GM19467 (cell line): ENCODE results near the gene ST8SIA5.

Source experiments
- ATAC-seq: cut with Tn5 transposase; IDR thresholded peaks from one replicate; pipeline ENCODE4 v1.9.1; 2021; ENCODE audit warnings: mild to moderate bottlenecking, moderate library complexity; ENCODE audit not compliant: unreplicated experiment

ST8SIA5 gene

DNA sequence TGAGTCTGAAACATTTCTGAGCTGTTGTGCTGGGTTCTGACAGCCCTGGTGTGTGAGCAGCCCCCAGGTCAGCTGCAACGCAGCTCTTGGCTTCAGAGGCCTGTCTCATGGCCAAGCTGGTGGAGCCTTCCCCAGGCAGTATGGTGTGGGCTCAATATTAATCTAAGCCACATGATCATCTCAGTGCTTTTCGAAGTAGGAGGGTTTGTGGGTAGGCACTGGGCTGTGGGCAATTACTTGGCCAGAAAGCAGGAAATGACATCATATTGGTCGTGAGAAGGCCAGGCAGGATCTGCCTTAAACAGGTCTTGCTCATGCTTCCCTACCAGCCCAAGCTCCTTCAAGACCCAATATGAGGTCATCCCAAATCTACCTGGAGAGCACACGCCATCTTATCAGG is 126.7 kb downstream of the ST8SIA5 start:
- ATAC-seq = no peak

- no peak for ATAC-seq
Measured at GRCh38 chr18:46629361-46629760, 127.5 kb downstream of the ST8SIA5 start.

GRCh38 chr18:46628206-46628605 is 128.6 kb downstream of the ST8SIA5 start:
- ATAC-seq = no peak

DNA sequence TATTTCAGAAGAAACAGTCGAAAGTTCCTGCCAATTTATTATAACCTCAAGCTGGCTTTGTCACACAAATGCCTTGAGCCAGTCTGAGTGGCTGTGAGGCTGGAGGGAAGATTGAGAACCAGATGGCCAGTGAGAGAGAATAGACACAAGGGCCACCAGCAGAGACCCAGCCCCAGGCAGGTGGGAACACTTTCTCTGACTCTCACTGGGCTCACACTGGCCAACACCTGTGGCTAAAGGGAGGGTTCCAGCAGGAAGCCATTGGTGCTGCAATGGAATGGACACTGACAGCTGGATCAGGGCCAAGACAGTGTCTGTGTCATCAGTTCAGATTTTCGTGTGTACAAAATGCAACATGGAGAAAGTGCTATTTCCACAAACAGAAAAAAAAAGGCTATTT is 129.7 kb downstream of the ST8SIA5 start:
- no peak for ATAC-seq

DNA sequence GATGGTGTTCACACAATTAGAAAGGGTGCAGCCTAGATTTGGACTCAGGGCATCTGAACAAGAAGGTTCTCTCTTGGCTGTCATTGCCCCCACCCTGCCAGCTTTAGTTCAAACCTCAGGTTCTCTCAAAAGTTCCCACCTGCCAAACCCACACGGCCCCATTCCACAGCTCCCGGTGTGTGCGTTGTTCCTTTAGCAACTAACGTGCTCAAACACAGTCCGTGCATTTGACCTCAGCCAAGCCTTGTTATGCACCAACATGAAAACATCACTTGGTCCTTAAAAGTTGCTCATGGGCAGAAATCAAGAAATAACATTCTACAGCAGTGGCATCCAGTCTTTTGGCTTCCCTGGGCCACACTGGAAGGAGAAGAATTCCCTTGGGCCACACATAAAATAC is 131.8 kb downstream of the ST8SIA5 start:
- no peak for ATAC-seq

- no peak for ATAC-seq
Measured at GRCh38 chr18:46624127-46624526, 132.7 kb downstream of the ST8SIA5 start.

- ATAC-seq = no peak
Measured at GRCh38 chr18:46623541-46623940, 133.3 kb downstream of the ST8SIA5 start.

GRCh38 chr18:46622999-46623398 is 133.9 kb downstream of the ST8SIA5 start:
- no peak for ATAC-seq

- no peak for ATAC-seq
Measured at GRCh38 chr18:46622451-46622850, 134.4 kb downstream of the ST8SIA5 start.

DNA sequence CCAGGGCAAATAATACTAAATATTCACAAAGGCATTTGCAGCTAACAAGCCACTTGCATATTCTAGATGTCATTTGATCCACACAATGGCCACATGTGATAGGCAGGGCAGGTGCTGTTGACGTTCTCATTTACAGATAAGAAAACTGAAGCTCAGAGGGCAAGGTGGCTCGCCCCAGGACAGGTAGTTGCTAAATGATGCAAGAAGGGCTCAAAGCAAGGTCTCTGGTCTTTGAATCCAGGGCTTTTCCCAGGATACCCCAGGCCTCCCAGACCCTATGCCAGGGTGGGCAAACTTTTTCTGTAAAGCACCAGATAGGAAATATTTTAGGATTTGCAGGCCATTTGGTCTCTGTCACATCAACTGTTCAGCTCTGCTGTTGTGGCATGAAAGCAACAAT is 135.0 kb downstream of the ST8SIA5 start:
- ATAC-seq = no peak

GRCh38 chr18:46621111-46621766 is 135.6 kb downstream of the ST8SIA5 start:
- no peak for ATAC-seq

DNA sequence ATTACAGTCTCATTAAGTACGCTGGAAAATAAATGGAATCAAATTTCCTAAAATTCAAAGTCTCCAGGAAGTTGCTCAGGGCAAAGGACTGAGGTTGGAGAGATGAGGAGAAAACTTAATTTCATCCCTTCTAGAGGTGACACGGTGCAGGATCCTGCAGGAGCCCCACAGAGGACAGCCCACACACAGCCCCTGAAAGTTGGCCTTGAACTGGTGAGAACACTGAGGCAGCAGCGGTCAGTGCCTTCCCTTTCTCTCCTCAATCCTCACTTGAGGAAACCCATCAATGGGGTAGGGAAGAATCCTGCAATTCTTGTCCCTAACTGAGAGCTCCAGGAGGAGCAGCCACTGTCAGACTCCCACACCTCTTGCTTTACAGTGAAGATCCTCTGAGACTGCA is 137.3 kb downstream of the ST8SIA5 start:
- ATAC-seq = no peak
